Measurements from ENCODE around the gene ASPA. TPM values are rescaled to one million over a fixed set of nuclear protein-coding genes. Genes with fewer than 3 reads are reported as not detected.
A peak's percentile ranks its signal among the peaks of the same experiment; 100 is the strongest.

Gene ASPA
- total RNA-seq (2014; rRNA removed; shearing (Covaris generic)) (0.04 TPM in 1 of 2 replicates, not detected in the other), polyA plus RNA-seq (2016; fragmentation: Nextera tagmentation; extraction: Ambion mirVana) (0.13 TPM in 1 of 2 replicates, not detected in the other)
- long read RNA-seq: 0 reads

DNA sequence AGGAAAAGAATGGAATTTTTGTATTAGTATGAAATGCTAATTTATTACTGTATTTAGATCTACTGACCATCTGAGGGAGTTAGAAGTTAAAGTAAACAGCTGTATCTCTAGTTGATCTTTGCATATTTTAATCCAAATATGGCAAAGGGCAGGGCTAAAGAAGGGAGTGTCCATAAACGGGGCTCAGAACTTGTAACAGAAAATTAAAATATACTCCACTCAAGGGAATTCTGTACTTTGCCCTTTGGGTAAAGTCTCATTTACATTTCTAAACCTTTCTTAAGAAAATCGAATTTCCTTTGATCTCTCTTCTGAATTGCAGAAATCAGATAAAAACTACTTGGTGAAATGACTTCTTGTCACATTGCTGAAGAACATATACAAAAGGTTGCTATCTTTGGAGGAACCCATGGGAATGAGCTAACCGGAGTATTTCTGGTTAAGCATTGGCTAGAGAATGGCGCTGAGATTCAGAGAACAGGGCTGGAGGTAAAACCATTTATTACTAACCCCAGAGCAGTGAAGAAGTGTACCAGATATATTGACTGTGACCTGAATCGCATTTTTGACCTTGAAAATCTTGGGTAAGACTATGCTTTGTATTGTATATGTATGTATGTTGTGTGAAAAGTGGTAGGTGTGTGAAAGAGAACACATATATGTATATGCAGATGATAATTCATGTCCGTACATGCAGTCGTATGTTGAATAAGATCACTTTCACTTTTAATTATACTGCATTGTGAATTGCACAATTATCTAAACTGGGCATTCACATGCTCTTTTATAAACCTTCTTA is at the start of gene ASPA:
TSS of gene ASPA (plus strand) at position 186 of the 799 bp plus-strand sequence. CDS start at position 349, 163 bp downstream.
- Histone ChIP-seq H3K4me3 (no peak within 1 kb of the TSS), H3K27me3 (ENCODE audit: insufficient read depth) (no peaks in the 10 kb centered on the region), H3K79me2 (replicated peaks; ENCODE audit: insufficient read depth) (no peaks in the 10 kb centered on the region), H4K20me1 (replicated peaks; ENCODE audit: insufficient read depth) (no peaks in the 10 kb centered on the region), H3K4me1 (ENCODE audit: insufficient read depth) (peaks cover 15% of the 10 kb centered on the region), H3K36me3 (ENCODE audit: insufficient read depth) (no peaks in the 10 kb centered on the region), H3K27ac (ENCODE audit: low read depth) (no peak within 1 kb of the TSS), H3K4me2 (peak within 1 kb of the TSS; percentile 3; the same call in 1 of the 2 replicates), H3F3A (replicated peaks; ENCODE audit: low read depth) (no peaks in the 10 kb centered on the region), H3K9me2 (ENCODE audit: insufficient read depth) (no peaks in the 10 kb centered on the region), H2AFZ (peak within 1 kb of the TSS; percentile 64; the same call in 1 of the 2 replicates)
- DNase-seq (ENCODE audit: low spot score) (no peak), ATAC-seq (no peak)
- no peak within 1 kb of the TSS for H3K27ac Mint-ChIP-seq
- H3K4me3 Mint-ChIP-seq: no peak within 1 kb of the TSS
- peaks cover 1% of the 10 kb centered on the region for H3K27me3 Mint-ChIP-seq (ENCODE audit: insufficient read depth, low read depth, poor library complexity)
- peaks cover 21% of the 10 kb centered on the region for H3K4me1 Mint-ChIP-seq
- no peaks in the 10 kb centered on the region; the same call in 2 of the 3 replicates for H3K9me3 Mint-ChIP-seq
- no peaks in the 10 kb centered on the region for H3K36me3 Mint-ChIP-seq (ENCODE audit: low read depth)
- TF ChIP-seq ZNF331 (CRISPR knock-in tag; IDR thresholded peaks at IDR 0.05; ENCODE audit: low read depth) (no peak), ZNF114 (CRISPR knock-in tag; IDR thresholded peaks at IDR 0.05) (no peak), POLR2AphosphoS5 (IDR thresholded peaks at IDR 0.05; ENCODE audit: low read depth) (no peak), EZH2 (IDR thresholded peaks at IDR 0.05; ENCODE audit: low read depth, unreplicated experiment) (no peak), EZH2phosphoT487 (IDR thresholded peaks at IDR 0.05; ENCODE audit: unreplicated experiment) (no peak), STAT1 (IDR thresholded peaks at IDR 0.05; ENCODE audit: unreplicated experiment) (no peak)
- TF ChIP-seq, protein P1, sequence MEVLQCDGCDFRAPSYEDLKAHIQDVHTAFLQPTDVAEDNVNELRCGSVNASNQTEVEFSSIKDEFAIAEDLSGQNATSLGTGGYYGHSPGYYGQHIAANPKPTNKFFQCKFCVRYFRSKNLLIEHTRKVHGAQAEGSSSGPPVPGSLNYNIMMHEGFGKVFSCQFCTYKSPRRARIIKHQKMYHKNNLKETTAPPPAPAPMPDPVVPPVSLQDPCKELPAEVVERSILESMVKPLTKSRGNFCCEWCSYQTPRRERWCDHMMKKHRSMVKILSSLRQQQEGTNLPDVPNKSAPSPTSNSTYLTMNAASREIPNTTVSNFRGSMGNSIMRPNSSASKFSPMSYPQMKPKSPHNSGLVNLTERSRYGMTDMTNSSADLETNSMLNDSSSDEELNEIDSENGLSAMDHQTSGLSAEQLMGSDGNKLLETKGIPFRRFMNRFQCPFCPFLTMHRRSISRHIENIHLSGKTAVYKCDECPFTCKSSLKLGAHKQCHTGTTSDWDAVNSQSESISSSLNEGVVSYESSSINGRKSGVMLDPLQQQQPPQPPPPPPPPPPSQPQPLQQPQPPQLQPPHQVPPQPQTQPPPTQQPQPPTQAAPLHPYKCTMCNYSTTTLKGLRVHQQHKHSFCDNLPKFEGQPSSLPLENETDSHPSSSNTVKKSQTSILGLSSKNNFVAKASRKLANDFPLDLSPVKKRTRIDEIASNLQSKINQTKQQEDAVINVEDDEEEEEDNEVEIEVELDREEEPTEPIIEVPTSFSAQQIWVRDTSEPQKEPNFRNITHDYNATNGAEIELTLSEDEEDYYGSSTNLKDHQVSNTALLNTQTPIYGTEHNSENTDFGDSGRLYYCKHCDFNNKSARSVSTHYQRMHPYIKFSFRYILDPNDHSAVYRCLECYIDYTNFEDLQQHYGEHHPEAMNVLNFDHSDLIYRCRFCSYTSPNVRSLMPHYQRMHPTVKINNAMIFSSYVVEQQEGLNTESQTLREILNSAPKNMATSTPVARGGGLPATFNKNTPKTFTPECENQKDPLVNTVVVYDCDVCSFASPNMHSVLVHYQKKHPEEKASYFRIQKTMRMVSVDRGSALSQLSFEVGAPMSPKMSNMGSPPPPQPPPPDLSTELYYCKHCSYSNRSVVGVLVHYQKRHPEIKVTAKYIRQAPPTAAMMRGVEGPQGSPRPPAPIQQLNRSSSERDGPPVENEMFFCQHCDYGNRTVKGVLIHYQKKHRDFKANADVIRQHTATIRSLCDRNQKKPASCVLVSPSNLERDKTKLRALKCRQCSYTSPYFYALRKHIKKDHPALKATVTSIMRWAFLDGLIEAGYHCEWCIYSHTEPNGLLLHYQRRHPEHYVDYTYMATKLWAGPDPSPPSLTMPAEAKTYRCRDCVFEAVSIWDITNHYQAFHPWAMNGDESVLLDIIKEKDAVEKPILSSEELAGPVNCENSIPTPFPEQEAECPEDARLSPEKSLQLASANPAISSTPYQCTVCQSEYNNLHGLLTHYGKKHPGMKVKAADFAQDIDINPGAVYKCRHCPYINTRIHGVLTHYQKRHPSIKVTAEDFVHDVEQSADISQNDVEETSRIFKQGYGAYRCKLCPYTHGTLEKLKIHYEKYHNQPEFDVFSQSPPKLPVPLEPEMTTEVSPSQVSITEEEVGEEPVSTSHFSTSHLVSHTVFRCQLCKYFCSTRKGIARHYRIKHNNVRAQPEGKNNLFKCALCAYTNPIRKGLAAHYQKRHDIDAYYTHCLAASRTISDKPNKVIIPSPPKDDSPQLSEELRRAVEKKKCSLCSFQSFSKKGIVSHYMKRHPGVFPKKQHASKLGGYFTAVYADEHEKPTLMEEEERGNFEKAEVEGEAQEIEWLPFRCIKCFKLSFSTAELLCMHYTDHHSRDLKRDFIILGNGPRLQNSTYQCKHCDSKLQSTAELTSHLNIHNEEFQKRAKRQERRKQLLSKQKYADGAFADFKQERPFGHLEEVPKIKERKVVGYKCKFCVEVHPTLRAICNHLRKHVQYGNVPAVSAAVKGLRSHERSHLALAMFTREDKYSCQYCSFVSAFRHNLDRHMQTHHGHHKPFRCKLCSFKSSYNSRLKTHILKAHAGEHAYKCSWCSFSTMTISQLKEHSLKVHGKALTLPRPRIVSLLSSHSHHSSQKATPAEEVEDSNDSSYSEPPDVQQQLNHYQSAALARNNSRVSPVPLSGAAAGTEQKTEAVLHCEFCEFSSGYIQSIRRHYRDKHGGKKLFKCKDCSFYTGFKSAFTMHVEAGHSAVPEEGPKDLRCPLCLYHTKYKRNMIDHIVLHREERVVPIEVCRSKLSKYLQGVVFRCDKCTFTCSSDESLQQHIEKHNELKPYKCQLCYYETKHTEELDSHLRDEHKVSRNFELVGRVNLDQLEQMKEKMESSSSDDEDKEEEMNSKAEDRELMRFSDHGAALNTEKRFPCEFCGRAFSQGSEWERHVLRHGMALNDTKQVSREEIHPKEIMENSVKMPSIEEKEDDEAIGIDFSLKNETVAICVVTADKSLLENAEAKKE (CRISPR knock-in tag; IDR thresholded peaks at IDR 0.05): no peak
- TF ChIP-seq, protein P2, sequence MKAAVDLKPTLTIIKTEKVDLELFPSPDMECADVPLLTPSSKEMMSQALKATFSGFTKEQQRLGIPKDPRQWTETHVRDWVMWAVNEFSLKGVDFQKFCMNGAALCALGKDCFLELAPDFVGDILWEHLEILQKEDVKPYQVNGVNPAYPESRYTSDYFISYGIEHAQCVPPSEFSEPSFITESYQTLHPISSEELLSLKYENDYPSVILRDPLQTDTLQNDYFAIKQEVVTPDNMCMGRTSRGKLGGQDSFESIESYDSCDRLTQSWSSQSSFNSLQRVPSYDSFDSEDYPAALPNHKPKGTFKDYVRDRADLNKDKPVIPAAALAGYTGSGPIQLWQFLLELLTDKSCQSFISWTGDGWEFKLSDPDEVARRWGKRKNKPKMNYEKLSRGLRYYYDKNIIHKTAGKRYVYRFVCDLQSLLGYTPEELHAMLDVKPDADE (IDR thresholded peaks at IDR 0.05): no peak

All from GM23338 (cell line).